ENCODE data around the gene IFT52. TPM values are rescaled to one million over a fixed set of nuclear protein-coding genes. Genes with fewer than 3 reads are reported as not detected.

The IFT52 gene
- total RNA-seq, result 34.8 TPM
- polyA plus RNA-seq, result 22.3 TPM
- long read RNA-seq, donor 1, partial matches to known transcripts, result 0 of 1 reads
- long read RNA-seq, donor 1, other reads (novel, unspliced or antisense), result 0 of 1 reads
- long read RNA-seq, donor 2, transcript IFT52-201 (14 exons, 1,757 nt), result major isoform, 11 of 19 reads
- long read RNA-seq, donor 2, transcript IFT52-202 (14 exons, 1,599 nt), result minor isoform, 5 of 19 reads
- long read RNA-seq, donor 2, partial matches to known transcripts, result 0 of 19 reads
- long read RNA-seq, donor 2, other reads (novel, unspliced or antisense), result 0 of 19 reads
- long read RNA-seq, donor 3, transcript IFT52-201 (14 exons, 1,757 nt), result major isoform, 12 of 18 reads
- long read RNA-seq, donor 3, partial matches to known transcripts, result 0 of 18 reads
- long read RNA-seq, donor 3, other reads (novel, unspliced or antisense), result 0 of 18 reads
- long read RNA-seq, donor 4, partial matches to known transcripts, result 0 of 8 reads
- long read RNA-seq, donor 4, other reads (novel, unspliced or antisense), result 0 of 8 reads
- long read RNA-seq, donor 5, transcript IFT52-202 (14 exons, 1,599 nt), result minor isoform, 7 of 19 reads
- long read RNA-seq, donor 5, transcript IFT52-201 (14 exons, 1,757 nt), result major isoform, 11 of 19 reads
- long read RNA-seq, donor 5, partial matches to known transcripts, result 0 of 19 reads
- long read RNA-seq, donor 5, other reads (novel, unspliced or antisense), result 0 of 19 reads
- long read RNA-seq, donor 6, transcript IFT52-202 (14 exons, 1,599 nt), result minor isoform, 5 of 17 reads
- long read RNA-seq, donor 6, transcript IFT52-201 (14 exons, 1,757 nt), result major isoform, 9 of 17 reads
- long read RNA-seq, donor 6, partial matches to known transcripts, result 0 of 17 reads
- long read RNA-seq, donor 6, other reads (novel, unspliced or antisense), result 0 of 17 reads
- long read RNA-seq, donor 7, transcript IFT52-202 (14 exons, 1,599 nt), result major isoform, 7 of 12 reads
- long read RNA-seq, donor 7, partial matches to known transcripts, result 0 of 12 reads
- long read RNA-seq, donor 7, other reads (novel, unspliced or antisense), result 0 of 12 reads
- long read RNA-seq, donor 8, partial matches to known transcripts, result 0 of 4 reads
- long read RNA-seq, donor 8, other reads (novel, unspliced or antisense), result 0 of 4 reads
- long read RNA-seq, donor 9, partial matches to known transcripts, result 0 of 7 reads
- long read RNA-seq, donor 9, other reads (novel, unspliced or antisense), result 0 of 7 reads
- long read RNA-seq, donor 10, transcript IFT52-201 (14 exons, 1,757 nt), result major isoform, 7 of 11 reads
- long read RNA-seq, donor 10, partial matches to known transcripts, result 0 of 11 reads
- long read RNA-seq, donor 10, other reads (novel, unspliced or antisense), result 0 of 11 reads

GRCh38 chr20:43590392-43591303 is at the start of gene IFT52:
Gene IFT52, plus strand, starts transcription at chr20:43590937. Its CDS starts 3,762 bp downstream, at chr20:43594699.
- Histone ChIP-seq H3K27ac (ENCODE audit: low read depth in 1 of 2, low read length in 1 of 2) (peak within 1 kb of the TSS; percentile 69 to 87), H3K36me3 (ENCODE audit: control insufficient read depth in 2 of 2, insufficient read depth in 2 of 2, low read length in 1 of 2) (peaks cover 0 to 2% of the 10 kb centered on the region in 2 donors), H3K9me3 (ENCODE audit: control insufficient read depth in 2 of 2, insufficient read depth in 1 of 2, low read length in 1 of 2) (no peaks in the 10 kb centered on the region), H3K4me3 (ENCODE audit: low read length in 2 of 2) (peak within 1 kb of the TSS; percentile 53 to 67), H3K27me3 (ENCODE audit: control insufficient read depth in 2 of 2, insufficient read depth in 1 of 2, low read length in 1 of 2) (no peaks in the 10 kb centered on the region), H3K4me1 (ENCODE audit: control insufficient read depth in 2 of 2, insufficient read depth in 2 of 2, low read length in 2 of 2) (peaks cover 4 to 5% of the 10 kb centered on the region in 2 donors)
- peak; percentile 83 to 94 (median 86) for DNase-seq (ENCODE audit: low read depth in 6 of 9, low spot score in 9 of 9)
- under 1% methylated on average over 68 of the region's 68 CpGs for WGBS

GRCh38 chr20:43541214-43541613 is 49.5 kb upstream of the IFT52 start:
- no peaks in the 10 kb centered on the region for H3K36me3 ChIP-seq (ENCODE audit: control insufficient read depth in 2 of 2, insufficient read depth in 2 of 2, low read length in 1 of 2)
- H3K4me1 ChIP-seq (ENCODE audit: control insufficient read depth in 2 of 2, insufficient read depth in 2 of 2, low read length in 2 of 2), result no peaks in the 10 kb centered on the region
- no peak overlapping the region for H3K4me3 ChIP-seq (ENCODE audit: low read length in 2 of 2)
- no peak overlapping the region for H3K27ac ChIP-seq (ENCODE audit: low read depth in 1 of 2, low read length in 1 of 2)
- DNase-seq (ENCODE audit: low read depth in 6 of 9, low spot score in 9 of 9), result no peak
- no peaks in the 10 kb centered on the region for H3K27me3 ChIP-seq (ENCODE audit: control insufficient read depth in 2 of 2, insufficient read depth in 1 of 2, low read length in 1 of 2)
- no peaks in the 10 kb centered on the region for H3K9me3 ChIP-seq (ENCODE audit: control insufficient read depth in 2 of 2, insufficient read depth in 1 of 2, low read length in 1 of 2)
- WGBS, result 92% methylated on average over 2 of the region's 2 CpGs

- Histone ChIP-seq H3K27me3 (ENCODE audit: control insufficient read depth in 2 of 2, insufficient read depth in 1 of 2, low read length in 1 of 2) (no peaks in the 10 kb centered on the region), H3K27ac (ENCODE audit: low read depth in 1 of 2, low read length in 1 of 2) (no peak overlapping the region), H3K4me1 (ENCODE audit: control insufficient read depth in 2 of 2, insufficient read depth in 2 of 2, low read length in 2 of 2) (no peaks in the 10 kb centered on the region), H3K9me3 (ENCODE audit: control insufficient read depth in 2 of 2, insufficient read depth in 1 of 2, low read length in 1 of 2) (no peaks in the 10 kb centered on the region), H3K36me3 (ENCODE audit: control insufficient read depth in 2 of 2, insufficient read depth in 2 of 2, low read length in 1 of 2) (no peaks in the 10 kb centered on the region), H3K4me3 (ENCODE audit: low read length in 2 of 2) (no peak overlapping the region)
- DNase-seq (ENCODE audit: low read depth in 6 of 9, low spot score in 9 of 9), result no peak
- 93% methylated on average over 5 of the region's 5 CpGs for WGBS
Observed at GRCh38 chr20:43542161-43542560, 48.6 kb upstream of the IFT52 start.

GRCh38 chr20:43542674-43543073 is 48.1 kb upstream of the IFT52 start:
- H3K4me3 ChIP-seq (ENCODE audit: low read length in 2 of 2), result no peak overlapping the region
- no peak for DNase-seq (ENCODE audit: low read depth in 6 of 9, low spot score in 9 of 9)
- H3K27me3 ChIP-seq (ENCODE audit: control insufficient read depth in 2 of 2, insufficient read depth in 1 of 2, low read length in 1 of 2), result no peaks in the 10 kb centered on the region
- H3K36me3 ChIP-seq (ENCODE audit: control insufficient read depth in 2 of 2, insufficient read depth in 2 of 2, low read length in 1 of 2), result no peaks in the 10 kb centered on the region
- no peaks in the 10 kb centered on the region for H3K9me3 ChIP-seq (ENCODE audit: control insufficient read depth in 2 of 2, insufficient read depth in 1 of 2, low read length in 1 of 2)
- no peak overlapping the region for H3K27ac ChIP-seq (ENCODE audit: low read depth in 1 of 2, low read length in 1 of 2)
- no peaks in the 10 kb centered on the region for H3K4me1 ChIP-seq (ENCODE audit: control insufficient read depth in 2 of 2, insufficient read depth in 2 of 2, low read length in 2 of 2)
- 81% methylated on average over 4 of the region's 4 CpGs for WGBS

GRCh38 chr20:43543138-43543537 is 47.6 kb upstream of the IFT52 start:
- no peak overlapping the region for H3K27ac ChIP-seq (ENCODE audit: low read depth in 1 of 2, low read length in 1 of 2)
- H3K9me3 ChIP-seq (ENCODE audit: control insufficient read depth in 2 of 2, insufficient read depth in 1 of 2, low read length in 1 of 2), result no peaks in the 10 kb centered on the region
- H3K27me3 ChIP-seq (ENCODE audit: control insufficient read depth in 2 of 2, insufficient read depth in 1 of 2, low read length in 1 of 2), result no peaks in the 10 kb centered on the region
- H3K4me3 ChIP-seq (ENCODE audit: low read length in 2 of 2), result no peak overlapping the region
- no peak for DNase-seq (ENCODE audit: low read depth in 6 of 9, low spot score in 9 of 9)
- H3K4me1 ChIP-seq (ENCODE audit: control insufficient read depth in 2 of 2, insufficient read depth in 2 of 2, low read length in 2 of 2), result no peaks in the 10 kb centered on the region
- WGBS, result 91% methylated on average over 5 of the region's 5 CpGs
- no peaks in the 10 kb centered on the region for H3K36me3 ChIP-seq (ENCODE audit: control insufficient read depth in 2 of 2, insufficient read depth in 2 of 2, low read length in 1 of 2)

GRCh38 chr20:43544501-43544900 is 46.2 kb upstream of the IFT52 start:
- Histone ChIP-seq H3K27ac (ENCODE audit: low read depth in 1 of 2, low read length in 1 of 2) (no peak overlapping the region), H3K4me1 (ENCODE audit: control insufficient read depth in 2 of 2, insufficient read depth in 2 of 2, low read length in 2 of 2) (no peaks in the 10 kb centered on the region), H3K36me3 (ENCODE audit: control insufficient read depth in 2 of 2, insufficient read depth in 2 of 2, low read length in 1 of 2) (no peaks in the 10 kb centered on the region), H3K4me3 (ENCODE audit: low read length in 2 of 2) (no peak overlapping the region), H3K27me3 (ENCODE audit: control insufficient read depth in 2 of 2, insufficient read depth in 1 of 2, low read length in 1 of 2) (no peaks in the 10 kb centered on the region), H3K9me3 (ENCODE audit: control insufficient read depth in 2 of 2, insufficient read depth in 1 of 2, low read length in 1 of 2) (no peaks in the 10 kb centered on the region)
- no peak for DNase-seq (ENCODE audit: low read depth in 6 of 9, low spot score in 9 of 9)
- WGBS, result 92% methylated on average over 9 of the region's 9 CpGs

GRCh38 chr20:43545837-43546578 is 44.7 kb upstream of the IFT52 start:
- H3K27me3 ChIP-seq (ENCODE audit: control insufficient read depth in 2 of 2, insufficient read depth in 1 of 2, low read length in 1 of 2), result no peaks in the 10 kb centered on the region
- 95% methylated on average over 4 of the region's 4 CpGs for WGBS
- no peak overlapping the region for H3K27ac ChIP-seq (ENCODE audit: low read depth in 1 of 2, low read length in 1 of 2)
- H3K36me3 ChIP-seq (ENCODE audit: control insufficient read depth in 2 of 2, insufficient read depth in 2 of 2, low read length in 1 of 2), result no peaks in the 10 kb centered on the region
- no peaks in the 10 kb centered on the region for H3K4me1 ChIP-seq (ENCODE audit: control insufficient read depth in 2 of 2, insufficient read depth in 2 of 2, low read length in 2 of 2)
- no peaks in the 10 kb centered on the region for H3K9me3 ChIP-seq (ENCODE audit: control insufficient read depth in 2 of 2, insufficient read depth in 1 of 2, low read length in 1 of 2)
- no peak for DNase-seq (ENCODE audit: low read depth in 6 of 9, low spot score in 9 of 9)
- no peak overlapping the region for H3K4me3 ChIP-seq (ENCODE audit: low read length in 2 of 2)
